Measurements from ENCODE around the gene PRICKLE1. TPM values are rescaled to one million over a fixed set of nuclear protein-coding genes. Genes with fewer than 3 reads are reported as not detected.
A peak's percentile ranks its signal among the peaks of the same experiment; 100 is the strongest.

The PRICKLE1 gene
- total and polyA plus RNA-seq, 2 donors (not counting 3 experiments of a cell fraction or from before 2014, with no cell fraction given), result 34.3 to 86.0 TPM

GRCh38 chr12:42638011-42638410 is 48.5 kb upstream of the PRICKLE1 start:
- Histone ChIP-seq H3K9me3 (replicated peaks; ENCODE audit: control insufficient read depth, insufficient read depth, low read length) (no peaks in the 10 kb centered on the region), H3K79me2 (ENCODE audit: control insufficient read depth, insufficient read depth, low read length) (no peaks in the 10 kb centered on the region), H3K9ac (replicated peaks; ENCODE audit: extremely low read depth, insufficient read depth, low read length) (no peak overlapping the region), H2AFZ (ENCODE audit: low read depth, low read length) (peak overlapping the region; percentile 97), H3K27ac (ENCODE audit: insufficient read depth, low read depth, low read length) (peak overlapping the region; percentile 64), H3K4me3 (replicated peaks in 1 of 3; ENCODE audit: insufficient read depth in 1 of 3, low read depth in 1 of 3, low read length in 3 of 3) (peak overlapping the region in 1 of 3 experiments; percentile 38), H3K4me1 (ENCODE audit: control insufficient read depth, extremely low read depth, insufficient read depth, low read length) (peaks cover 6% of the 10 kb centered on the region), H3K36me3 (ENCODE audit: control insufficient read depth in 2 of 2, extremely low read depth in 1 of 2, insufficient read depth in 2 of 2, low read length in 2 of 2) (no peaks in the 10 kb centered on the region), H3K27me3 (ENCODE audit: control insufficient read depth in 2 of 2, insufficient read depth in 2 of 2, low read length in 2 of 2) (no peaks in the 10 kb centered on the region), H4K20me1 (replicated peaks; ENCODE audit: control insufficient read depth, extremely low read depth, insufficient read depth, low read length) (no peaks in the 10 kb centered on the region), H3K4me2 (ENCODE audit: insufficient read depth, low read length) (peak overlapping the region; percentile 73), H3K9me1 (replicated peaks; ENCODE audit: control insufficient read depth, extremely low read depth, insufficient read depth, low read length) (no peaks in the 10 kb centered on the region)
- intact Hi-C loops (cut with micrococcal nuclease), result loop anchor here (1.0 kb wide), 3 partner anchors 31 to 600 kb away; no protein-coding TSS in a partner anchor
- ChIA-PET POLR2A (no interaction called here), CTCF (interaction anchor here (0.6 to 1.6 kb wide), 4 partner anchors 13 to 510 kb away, joined by 3 read pairs; no protein-coding TSS in a partner anchor)
- TF ChIP-seq MYC (IDR thresholded peaks at IDR 0.05; ENCODE audit: low read depth, low read length) (no peak), MAX (IDR thresholded peaks at IDR 0.05; ENCODE audit: insufficient read depth, insufficient read length) (no peak), FOS (IDR thresholded peaks at IDR 0.05; ENCODE audit: borderline replicate concordance, insufficient read depth, low read length) (no peak), GATA2 (IDR thresholded peaks at IDR 0.05; ENCODE audit: insufficient read depth, insufficient read length, low read depth, low read length) (peak; percentile 16)
- BruUV-seq (replicated peaks), result no TSS peak
- peak; percentile 31 for FAIRE-seq
- dilution Hi-C loops (cut with MboI; ENCODE audit: extremely low pct_ligation_motif_present, low sequenced_read_pairs), result no loop called here
- peak; percentile 89 for DNase-seq (ENCODE audit: low read depth, low spot score)

- Histone ChIP-seq H3K4me2 (ENCODE audit: insufficient read depth, low read length) (no peak overlapping the region), H4K20me1 (replicated peaks; ENCODE audit: control insufficient read depth, extremely low read depth, insufficient read depth, low read length) (no peaks in the 10 kb centered on the region), H3K36me3 (ENCODE audit: control insufficient read depth in 2 of 2, extremely low read depth in 1 of 2, insufficient read depth in 2 of 2, low read length in 2 of 2) (no peaks in the 10 kb centered on the region), H3K27ac (ENCODE audit: insufficient read depth, low read depth, low read length) (no peak overlapping the region), H3K9me3 (replicated peaks; ENCODE audit: control insufficient read depth, insufficient read depth, low read length) (no peaks in the 10 kb centered on the region), H2AFZ (ENCODE audit: low read depth, low read length) (no peak overlapping the region), H3K79me2 (ENCODE audit: control insufficient read depth, insufficient read depth, low read length) (no peaks in the 10 kb centered on the region), H3K9ac (replicated peaks; ENCODE audit: extremely low read depth, insufficient read depth, low read length) (no peak overlapping the region), H3K4me1 (ENCODE audit: control insufficient read depth, extremely low read depth, insufficient read depth, low read length) (peaks cover 6% of the 10 kb centered on the region), H3K9me1 (replicated peaks; ENCODE audit: control insufficient read depth, extremely low read depth, insufficient read depth, low read length) (no peaks in the 10 kb centered on the region), H3K4me3 (replicated peaks in 1 of 3; ENCODE audit: insufficient read depth in 1 of 3, low read depth in 1 of 3, low read length in 3 of 3) (no peak overlapping the region), H3K27me3 (ENCODE audit: control insufficient read depth in 2 of 2, insufficient read depth in 2 of 2, low read length in 2 of 2) (no peaks in the 10 kb centered on the region)
- POLR2A ChIA-PET, result no interaction called here
- no peak for TF ChIP-seq EZH2 (IDR thresholded peaks at IDR 0.05; ENCODE audit: borderline replicate concordance, low read depth, low read length, severe bottlenecking)
- no peak for TF ChIP-seq MAX (IDR thresholded peaks at IDR 0.05; ENCODE audit: insufficient read depth, insufficient read length)
- no peak for TF ChIP-seq GATA2 (IDR thresholded peaks at IDR 0.05; ENCODE audit: insufficient read depth, insufficient read length, low read depth, low read length)
- TF ChIP-seq CTCF (IDR thresholded peaks at IDR 0.05; ENCODE audit: extremely low read depth in 1 of 2, insufficient read depth in 1 of 2, low read depth in 1 of 2, low read length in 2 of 2), result no peak
- TF ChIP-seq POLR2A (IDR thresholded peaks at IDR 0.05; ENCODE audit: low read depth, low read length), result no peak
- TF ChIP-seq MYC (IDR thresholded peaks at IDR 0.05; ENCODE audit: low read depth, low read length), result no peak
- no peak for TF ChIP-seq JUN (IDR thresholded peaks at IDR 0.05; ENCODE audit: borderline replicate concordance, insufficient read depth, insufficient read length, low read depth)
- TF ChIP-seq FOS (IDR thresholded peaks at IDR 0.05; ENCODE audit: borderline replicate concordance, insufficient read depth, low read length), result no peak
- no peak for TF ChIP-seq POLR2AphosphoS5 (IDR thresholded peaks at IDR 0.05; ENCODE audit: insufficient read depth, low read depth, low read length)
- dilution Hi-C loops (cut with MboI; ENCODE audit: extremely low pct_ligation_motif_present, low sequenced_read_pairs) (no loop called here), intact Hi-C loops (cut with micrococcal nuclease) (no loop called here)
- FAIRE-seq (no peak), DNase-seq (ENCODE audit: low read depth, low spot score) (no peak)
- BruUV-seq (replicated peaks), result no TSS peak
- CTCF ChIA-PET, result no interaction called here
These were observed 47.4 kb upstream of the PRICKLE1 start for GRCh38 chr12:42636993-42637392.

Data from endothelial cell of umbilical vein (primary cell).